Measurements from ENCODE around the gene PRR30. TPM values are rescaled to one million over a fixed set of nuclear protein-coding genes. Genes with fewer than 3 reads are reported as not detected.

Gene PRR30
- polyA plus RNA-seq, 1 donor (not counting 4 experiments of a cell fraction or from before 2014, with no cell fraction given) = not detected

DNA sequence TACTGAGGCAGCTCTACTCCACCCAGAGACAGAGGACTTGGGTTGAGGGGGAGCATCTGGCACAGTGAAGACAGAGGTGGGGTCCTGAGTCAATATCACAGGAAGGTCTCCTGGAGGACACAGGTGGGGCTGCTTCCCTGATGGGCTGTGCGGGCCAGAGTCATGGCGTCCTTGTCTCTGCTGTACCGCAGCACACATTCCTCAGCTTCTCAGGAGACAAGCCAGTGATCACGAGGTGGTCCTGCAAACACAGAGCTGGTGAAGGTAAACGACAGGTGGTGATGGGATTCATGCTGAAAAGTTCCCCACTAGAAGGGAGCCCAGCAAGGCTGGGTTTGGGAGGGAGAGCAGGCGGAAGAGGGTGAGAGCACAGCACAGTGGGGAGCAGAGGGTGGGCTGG lies 19.3 kb upstream of the PRR30 start:
- FAIRE-seq = no peak

DNA sequence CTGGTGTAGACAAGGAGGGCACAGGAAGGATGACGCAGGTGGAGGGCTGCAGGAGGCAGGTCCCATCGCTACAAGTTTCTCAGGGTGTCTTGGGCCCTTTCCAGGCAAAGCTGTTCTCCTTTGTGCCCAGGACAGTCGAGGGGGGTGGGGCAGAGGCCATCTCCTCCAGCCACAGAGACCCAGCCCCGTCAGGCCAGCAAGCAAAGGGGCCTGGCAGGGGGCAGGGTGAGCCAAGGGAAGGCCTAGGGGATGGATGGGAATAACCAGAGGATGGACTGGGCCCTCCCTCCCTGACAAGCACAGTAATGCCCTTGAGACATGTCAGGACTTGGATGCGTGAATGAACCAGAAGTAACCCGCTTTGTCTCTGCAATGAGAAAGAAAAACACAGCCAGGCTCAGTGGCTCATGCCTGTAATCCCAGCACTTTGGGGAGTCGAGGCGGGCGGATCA lies 15.9 kb upstream of the PRR30 start:
- H3K4me3 ChIP-seq (ENCODE audit: control insufficient read depth in 2 of 3, extremely low read depth in 1 of 3, insufficient read depth in 2 of 3, low read depth in 1 of 3, low read length in 3 of 3) = no peak overlapping the region
- H3K27me3 ChIP-seq (ENCODE audit: control insufficient read depth, extremely low read depth, insufficient read depth, low read length) = no peaks in the 10 kb centered on the region
- no peak overlapping the region for H3K9ac ChIP-seq (ENCODE audit: control insufficient read depth, extremely low read depth, insufficient read depth, low read length)
- H4K20me1 ChIP-seq (ENCODE audit: control insufficient read depth, extremely low read depth, insufficient read depth, low read length) = no peaks in the 10 kb centered on the region
- FAIRE-seq (peak; percentile 64), DNase-seq (ENCODE audit: low read depth, low spot score) (no peak)
- no peaks in the 10 kb centered on the region for H3K36me3 ChIP-seq (ENCODE audit: control insufficient read depth in 2 of 2, extremely low read depth in 1 of 2, insufficient read depth in 2 of 2, low read length in 2 of 2)
- no peaks in the 10 kb centered on the region for H3K9me1 ChIP-seq (ENCODE audit: control insufficient read depth, extremely low read depth, insufficient read depth, low read length)
- TF ChIP-seq, protein P1, sequence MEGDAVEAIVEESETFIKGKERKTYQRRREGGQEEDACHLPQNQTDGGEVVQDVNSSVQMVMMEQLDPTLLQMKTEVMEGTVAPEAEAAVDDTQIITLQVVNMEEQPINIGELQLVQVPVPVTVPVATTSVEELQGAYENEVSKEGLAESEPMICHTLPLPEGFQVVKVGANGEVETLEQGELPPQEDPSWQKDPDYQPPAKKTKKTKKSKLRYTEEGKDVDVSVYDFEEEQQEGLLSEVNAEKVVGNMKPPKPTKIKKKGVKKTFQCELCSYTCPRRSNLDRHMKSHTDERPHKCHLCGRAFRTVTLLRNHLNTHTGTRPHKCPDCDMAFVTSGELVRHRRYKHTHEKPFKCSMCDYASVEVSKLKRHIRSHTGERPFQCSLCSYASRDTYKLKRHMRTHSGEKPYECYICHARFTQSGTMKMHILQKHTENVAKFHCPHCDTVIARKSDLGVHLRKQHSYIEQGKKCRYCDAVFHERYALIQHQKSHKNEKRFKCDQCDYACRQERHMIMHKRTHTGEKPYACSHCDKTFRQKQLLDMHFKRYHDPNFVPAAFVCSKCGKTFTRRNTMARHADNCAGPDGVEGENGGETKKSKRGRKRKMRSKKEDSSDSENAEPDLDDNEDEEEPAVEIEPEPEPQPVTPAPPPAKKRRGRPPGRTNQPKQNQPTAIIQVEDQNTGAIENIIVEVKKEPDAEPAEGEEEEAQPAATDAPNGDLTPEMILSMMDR (optimal IDR thresholded peaks at IDR 0.05 in 1 of 3, IDR thresholded peaks at IDR 0.05 in 1 of 3, conservative IDR thresholded peaks at IDR 0.05 in 1 of 3; ENCODE audit: extremely low read depth in 1 of 3, insufficient read depth in 2 of 3, low read length in 3 of 3) = no peak
- TF ChIP-seq EZH2 (IDR thresholded peaks at IDR 0.05; ENCODE audit: low read length) = no peak
- H2AFZ ChIP-seq (ENCODE audit: control insufficient read depth, low read length) = no peak overlapping the region
- H3K27ac ChIP-seq (ENCODE audit: control insufficient read depth, insufficient read depth, low read length) = no peak overlapping the region
- H3K9me3 ChIP-seq (ENCODE audit: control insufficient read depth, low read depth, low read length) = no peaks in the 10 kb centered on the region
- dilution Hi-C loops (cut with MboI; ENCODE audit: extremely low pct_ligation_motif_present, low sequenced_read_pairs) = no loop called here
- peaks cover 5% of the 10 kb centered on the region for H3K4me1 ChIP-seq (ENCODE audit: control insufficient read depth, extremely low read depth, insufficient read depth, low read length)
- no peak overlapping the region for H3K4me2 ChIP-seq (ENCODE audit: control insufficient read depth, extremely low read depth, insufficient read depth, low read depth, low read length)
- no peaks in the 10 kb centered on the region for H3K79me2 ChIP-seq (ENCODE audit: control insufficient read depth, insufficient read depth, low read length)

More for the DNA sequence above, 19.3 kb upstream of the PRR30 start:
- no peaks in the 10 kb centered on the region for H3K36me3 ChIP-seq (ENCODE audit: control insufficient read depth in 2 of 2, extremely low read depth in 1 of 2, insufficient read depth in 2 of 2, low read length in 2 of 2)
- dilution Hi-C loops (cut with MboI; ENCODE audit: extremely low pct_ligation_motif_present, low sequenced_read_pairs) = no loop called here
- H3K9ac ChIP-seq (ENCODE audit: control insufficient read depth, extremely low read depth, insufficient read depth, low read length) = no peak overlapping the region
- no peak overlapping the region for H3K4me3 ChIP-seq (ENCODE audit: control insufficient read depth in 2 of 3, extremely low read depth in 1 of 3, insufficient read depth in 2 of 3, low read depth in 1 of 3, low read length in 3 of 3)
- H3K27ac ChIP-seq (ENCODE audit: control insufficient read depth, insufficient read depth, low read length) = no peak overlapping the region
- TF ChIP-seq, protein P1 (optimal IDR thresholded peaks at IDR 0.05 in 1 of 3, IDR thresholded peaks at IDR 0.05 in 1 of 3, conservative IDR thresholded peaks at IDR 0.05 in 1 of 3; ENCODE audit: extremely low read depth in 1 of 3, insufficient read depth in 2 of 3, low read length in 3 of 3) = no peak
- TF ChIP-seq EZH2 (IDR thresholded peaks at IDR 0.05; ENCODE audit: low read length) = no peak
- no peaks in the 10 kb centered on the region for H3K9me1 ChIP-seq (ENCODE audit: control insufficient read depth, extremely low read depth, insufficient read depth, low read length)
- no peak for DNase-seq (ENCODE audit: low read depth, low spot score)
- no peak overlapping the region for H3K4me2 ChIP-seq (ENCODE audit: control insufficient read depth, extremely low read depth, insufficient read depth, low read depth, low read length)
- no peaks in the 10 kb centered on the region for H3K9me3 ChIP-seq (ENCODE audit: control insufficient read depth, low read depth, low read length)
- H2AFZ ChIP-seq (ENCODE audit: control insufficient read depth, low read length) = no peak overlapping the region
- H3K27me3 ChIP-seq (ENCODE audit: control insufficient read depth, extremely low read depth, insufficient read depth, low read length) = no peaks in the 10 kb centered on the region
- H4K20me1 ChIP-seq (ENCODE audit: control insufficient read depth, extremely low read depth, insufficient read depth, low read length) = no peaks in the 10 kb centered on the region
- H3K79me2 ChIP-seq (ENCODE audit: control insufficient read depth, insufficient read depth, low read length) = no peaks in the 10 kb centered on the region
- no peaks in the 10 kb centered on the region for H3K4me1 ChIP-seq (ENCODE audit: control insufficient read depth, extremely low read depth, insufficient read depth, low read length)
